ENCODE measurements around the gene KRT77.
"Not testable (repeated sequence)": the region's sequence is repeated elsewhere in the genome, so short reads cannot be mapped to it uniquely, and the experiment has no call there.

The KRT77 gene

GRCh38 chr12:52716061-52716460 is 12.7 kb upstream of the KRT77 start:
- no peak for DNase-seq (ENCODE audit: low read depth)
- no peak overlapping the region for H3K4me3 ChIP-seq (ENCODE audit: control insufficient read depth, low read depth, low read length)
- TF ChIP-seq CTCF (conservative IDR thresholded peaks at IDR 0.05; ENCODE audit: control insufficient read depth, insufficient read depth, low read depth, low read length) = no peak

- TF ChIP-seq CTCF (conservative IDR thresholded peaks at IDR 0.05; ENCODE audit: control insufficient read depth, insufficient read depth, low read depth, low read length) = no peak
- DNase-seq (ENCODE audit: low read depth) = no peak
- no peak overlapping the region for H3K4me3 ChIP-seq (ENCODE audit: control insufficient read depth, low read depth, low read length)
Measured at GRCh38 chr12:52715416-52715815, 12.1 kb upstream of the KRT77 start.

- no peak for DNase-seq (ENCODE audit: low read depth)
- TF ChIP-seq CTCF (conservative IDR thresholded peaks at IDR 0.05; ENCODE audit: control insufficient read depth, insufficient read depth, low read depth, low read length) = no peak
Measured at GRCh38 chr12:52714887-52715281, 11.6 kb upstream of the KRT77 start.

DNA sequence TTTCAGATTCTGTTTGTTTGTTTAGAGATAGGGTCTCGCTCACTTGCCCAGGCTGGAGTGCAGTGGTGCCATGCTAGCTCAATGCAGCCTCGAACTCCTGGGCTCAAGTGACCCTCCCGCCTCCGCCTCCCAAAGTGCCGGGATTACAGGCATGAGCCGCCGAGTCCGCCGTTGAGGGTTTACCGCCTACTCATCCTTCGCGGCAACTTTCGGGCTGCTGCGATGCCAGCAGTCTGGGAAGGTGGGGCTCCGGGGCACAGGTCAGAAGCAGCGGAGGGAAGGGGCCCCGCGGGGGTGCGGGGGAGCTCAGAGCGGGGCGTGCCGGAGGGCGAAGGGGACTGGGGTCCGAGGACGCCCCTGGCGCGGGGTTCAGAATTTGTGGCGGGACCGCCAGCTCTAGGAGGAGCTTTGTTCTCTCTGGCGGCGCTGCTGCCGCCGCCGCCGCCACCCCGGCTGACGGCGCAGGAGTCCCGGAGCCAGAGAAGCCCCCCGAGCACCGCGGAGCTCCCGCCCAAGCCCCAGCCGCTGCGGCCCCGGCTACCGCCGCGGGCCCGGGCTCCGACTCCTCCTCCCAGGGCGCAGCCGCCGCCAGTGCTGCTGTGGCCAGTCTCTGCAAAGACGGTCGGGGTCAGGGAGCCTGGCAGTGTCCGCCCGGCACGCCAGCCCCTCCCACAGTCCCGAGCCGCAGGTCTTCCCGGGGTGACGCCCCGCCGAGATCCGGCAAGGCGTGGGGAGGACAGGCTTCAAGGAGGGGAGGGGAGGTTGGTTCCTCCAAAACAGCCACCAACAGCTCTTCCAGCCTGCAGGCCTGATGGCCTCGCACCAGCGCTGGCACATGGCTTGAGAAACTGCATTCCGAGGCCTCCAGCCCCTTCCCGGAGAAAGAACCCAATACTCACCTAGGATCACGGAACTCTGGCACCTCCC is 10.9 kb upstream of the KRT77 start:
- no peak for DNase-seq (ENCODE audit: low read depth)

More at GRCh38 chr12:52714887-52715281, 11.6 kb upstream of the KRT77 start:
- H3K4me3 ChIP-seq (ENCODE audit: control insufficient read depth, low read depth, low read length) = no peak overlapping the region

DNA sequence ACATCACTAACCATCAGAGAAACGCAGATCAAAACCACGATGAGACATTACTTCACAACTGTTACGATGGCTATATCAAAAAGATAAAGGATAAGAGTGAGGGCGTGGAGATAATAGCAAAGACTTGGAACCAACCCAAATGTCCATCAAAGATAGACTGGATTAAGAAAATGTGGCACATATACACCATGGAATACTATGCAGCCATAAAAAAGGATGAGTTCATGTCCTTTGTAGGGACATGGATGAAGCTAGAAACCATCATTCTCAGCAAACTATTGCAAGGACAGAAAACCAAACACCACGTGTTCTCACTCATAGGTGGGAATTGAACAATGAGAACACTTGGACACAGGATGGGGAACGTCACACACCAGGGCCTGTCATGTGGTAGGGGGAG is 8.8 kb upstream of the KRT77 start:
- not testable (repeated sequence) for DNase-seq (ENCODE audit: low read depth); H3K4me3 ChIP-seq (ENCODE audit: control insufficient read depth, low read depth, low read length)

More for the DNA sequence above, 10.9 kb upstream of the KRT77 start:
- no peak overlapping the region for H3K4me3 ChIP-seq (ENCODE audit: control insufficient read depth, low read depth, low read length)
- TF ChIP-seq CTCF (conservative IDR thresholded peaks at IDR 0.05; ENCODE audit: control insufficient read depth, insufficient read depth, low read depth, low read length) = no peak

DNA sequence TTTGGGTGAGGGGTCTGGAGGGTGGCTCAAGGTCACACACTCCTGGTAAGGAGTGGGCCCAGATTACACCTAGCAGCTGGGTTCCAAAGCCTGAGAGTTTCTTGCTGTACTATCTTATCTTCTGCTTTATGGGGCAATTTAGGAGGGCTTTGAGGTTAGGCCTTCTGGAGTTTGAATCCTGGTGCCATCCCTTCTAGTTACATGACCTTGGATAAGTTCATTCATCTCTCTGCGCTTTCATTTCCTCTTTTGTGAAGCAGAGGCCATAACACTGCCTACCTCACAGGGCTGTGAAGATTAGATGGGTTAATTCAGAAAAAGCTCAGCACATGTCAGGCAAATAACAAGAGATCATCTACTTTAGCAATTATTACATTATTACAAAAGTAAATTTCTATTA is 7.4 kb upstream of the KRT77 start:
- no peak for DNase-seq (ENCODE audit: low read depth)
- no peak for TF ChIP-seq CTCF (conservative IDR thresholded peaks at IDR 0.05; ENCODE audit: control insufficient read depth, insufficient read depth, low read depth, low read length)
- no peak overlapping the region for H3K4me3 ChIP-seq (ENCODE audit: control insufficient read depth, low read depth, low read length)

DNA sequence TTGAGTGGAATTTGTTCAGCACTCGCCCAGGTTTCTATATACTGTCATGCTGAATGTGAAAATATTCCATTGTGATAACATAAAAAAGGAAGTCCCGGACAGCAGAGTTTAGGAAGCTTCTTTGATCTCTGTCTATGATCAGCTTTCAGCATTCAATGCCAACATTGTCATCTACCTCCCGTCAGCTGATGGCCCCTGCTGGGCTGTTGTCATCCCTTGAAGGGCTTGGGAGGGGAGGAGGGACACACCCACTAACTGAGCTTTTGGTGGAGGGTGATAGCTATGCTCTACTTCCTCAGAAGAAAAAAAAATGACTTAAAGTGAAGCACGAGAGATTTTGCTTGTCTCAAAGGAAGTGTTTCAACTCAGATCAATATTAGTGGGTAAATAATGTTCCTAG is 4.7 kb upstream of the KRT77 start:
- H3K4me3 ChIP-seq (ENCODE audit: control insufficient read depth, low read depth, low read length) = no peak overlapping the region
- no peak for TF ChIP-seq CTCF (conservative IDR thresholded peaks at IDR 0.05; ENCODE audit: control insufficient read depth, insufficient read depth, low read depth, low read length)
- DNase-seq (ENCODE audit: low read depth) = no peak

All from fibroblast of mammary gland (primary cell).